Neural cell (in vitro differentiated cells): ENCODE measurements around the gene DPP3.

Experiments
- EP300 ChIP-seq: fragments of 450-650 bp; conservative IDR thresholded peaks from 2 replicates; pipeline ENCODE4 v1.6.1; 2014; ENCODE audit warnings: antibody characterized with exemption, mild to moderate bottlenecking, moderate library complexity; ENCODE audit not compliant: poor library complexity, severe bottlenecking
- EZH2 ChIP-seq: fragments of 200-600, 300-800 bp; shearing (Covaris generic), sonication (generic); IDR thresholded peaks from 2 replicates; pipeline ENCODE4 v1.6.1; 2014; ENCODE audit warnings: antibody characterized with exemption, low read length, borderline replicate concordance, mild to moderate bottlenecking; ENCODE audit not compliant: insufficient read depth, poor library complexity, severe bottlenecking
- MXI1 ChIP-seq: fragments of 450-650 bp; conservative IDR thresholded peaks from 2 replicates; pipeline ENCODE4 v1.6.1; 2014; ENCODE audit warnings: antibody characterized with exemption, mild to moderate bottlenecking; ENCODE audit not compliant: poor library complexity, severe bottlenecking
- POLR2AphosphoS5 ChIP-seq: IDR thresholded peaks from 2 replicates; pipeline ENCODE4 v1.6.1; 2012
- RAD21 ChIP-seq: fragments of 450-650 bp; conservative IDR thresholded peaks from 2 replicates; pipeline ENCODE4 v1.6.1; 2014; ENCODE audit warnings: antibody characterized with exemption, mild to moderate bottlenecking, moderate library complexity
- SMC3 ChIP-seq: fragments of 450-650 bp; conservative IDR thresholded peaks from 2 replicates; pipeline ENCODE4 v1.6.1; 2014; ENCODE audit warnings: antibody characterized with exemption, mild to moderate bottlenecking, moderate library complexity; ENCODE audit not compliant: poor library complexity
- TAF1 ChIP-seq: IDR thresholded peaks from 2 replicates; pipeline ENCODE4 v1.6.1; 2012; ENCODE audit warnings: low read depth
- TF ChIP-seq, protein P1 (sequence below): fragments of 450-650 bp; IDR thresholded peaks from 2 replicates; pipeline ENCODE4 v1.5.1; 2014; ENCODE audit warnings: antibody characterized with exemption, mild to moderate bottlenecking, moderate library complexity; ENCODE audit not compliant: poor library complexity, severe bottlenecking
- TF ChIP-seq, protein P2 (sequence below): IDR thresholded peaks from 2 replicates; pipeline ENCODE4 v1.6.1; 2012; ENCODE audit warnings: borderline replicate concordance

DNA sequence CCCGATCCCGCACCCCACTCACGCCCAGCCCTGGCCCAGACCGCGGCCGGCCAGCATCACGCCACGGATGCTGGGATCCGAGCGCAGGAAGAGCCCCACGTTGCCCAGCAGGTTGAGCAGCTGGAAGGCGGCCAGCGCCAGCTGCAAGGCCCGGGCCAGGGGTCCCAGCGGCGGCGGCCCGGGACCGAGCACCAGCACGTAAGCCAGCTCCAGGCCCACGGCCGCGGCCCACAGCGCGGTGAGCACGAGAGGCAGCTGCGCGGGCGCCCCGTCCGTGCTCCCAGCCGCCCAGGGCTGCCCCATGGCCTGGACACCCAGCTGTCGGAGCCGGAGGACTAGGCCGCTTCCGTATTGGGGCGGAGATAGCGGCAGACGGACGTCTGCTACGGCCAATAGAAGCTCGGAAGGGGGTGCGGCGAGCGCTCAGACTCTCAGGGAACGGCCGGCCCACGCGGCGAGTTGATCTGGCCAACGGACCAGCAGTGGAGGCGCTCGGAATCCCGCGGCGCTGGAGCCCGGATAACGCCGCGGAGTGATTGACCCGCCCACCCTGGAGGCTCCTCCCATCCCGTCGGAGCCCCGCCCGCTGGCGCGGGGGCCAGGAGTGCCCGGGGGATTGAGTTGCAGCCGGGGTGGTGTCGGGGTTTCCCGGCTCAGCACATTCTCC, 65.6 kb downstream of the DPP3 start, which contains the start of gene ZDHHC24:
- TF ChIP-seq POLR2AphosphoS5 (peak; percentile 56), SMC3 (peak; percentile 54), EZH2 (no peak), MXI1 (peak; percentile 75), TAF1 (peak; percentile 69), RAD21 (peak; percentile 47), EP300 (no peak)
- TF ChIP-seq, protein P1, sequence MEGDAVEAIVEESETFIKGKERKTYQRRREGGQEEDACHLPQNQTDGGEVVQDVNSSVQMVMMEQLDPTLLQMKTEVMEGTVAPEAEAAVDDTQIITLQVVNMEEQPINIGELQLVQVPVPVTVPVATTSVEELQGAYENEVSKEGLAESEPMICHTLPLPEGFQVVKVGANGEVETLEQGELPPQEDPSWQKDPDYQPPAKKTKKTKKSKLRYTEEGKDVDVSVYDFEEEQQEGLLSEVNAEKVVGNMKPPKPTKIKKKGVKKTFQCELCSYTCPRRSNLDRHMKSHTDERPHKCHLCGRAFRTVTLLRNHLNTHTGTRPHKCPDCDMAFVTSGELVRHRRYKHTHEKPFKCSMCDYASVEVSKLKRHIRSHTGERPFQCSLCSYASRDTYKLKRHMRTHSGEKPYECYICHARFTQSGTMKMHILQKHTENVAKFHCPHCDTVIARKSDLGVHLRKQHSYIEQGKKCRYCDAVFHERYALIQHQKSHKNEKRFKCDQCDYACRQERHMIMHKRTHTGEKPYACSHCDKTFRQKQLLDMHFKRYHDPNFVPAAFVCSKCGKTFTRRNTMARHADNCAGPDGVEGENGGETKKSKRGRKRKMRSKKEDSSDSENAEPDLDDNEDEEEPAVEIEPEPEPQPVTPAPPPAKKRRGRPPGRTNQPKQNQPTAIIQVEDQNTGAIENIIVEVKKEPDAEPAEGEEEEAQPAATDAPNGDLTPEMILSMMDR = no peak
- TF ChIP-seq, protein P2, sequence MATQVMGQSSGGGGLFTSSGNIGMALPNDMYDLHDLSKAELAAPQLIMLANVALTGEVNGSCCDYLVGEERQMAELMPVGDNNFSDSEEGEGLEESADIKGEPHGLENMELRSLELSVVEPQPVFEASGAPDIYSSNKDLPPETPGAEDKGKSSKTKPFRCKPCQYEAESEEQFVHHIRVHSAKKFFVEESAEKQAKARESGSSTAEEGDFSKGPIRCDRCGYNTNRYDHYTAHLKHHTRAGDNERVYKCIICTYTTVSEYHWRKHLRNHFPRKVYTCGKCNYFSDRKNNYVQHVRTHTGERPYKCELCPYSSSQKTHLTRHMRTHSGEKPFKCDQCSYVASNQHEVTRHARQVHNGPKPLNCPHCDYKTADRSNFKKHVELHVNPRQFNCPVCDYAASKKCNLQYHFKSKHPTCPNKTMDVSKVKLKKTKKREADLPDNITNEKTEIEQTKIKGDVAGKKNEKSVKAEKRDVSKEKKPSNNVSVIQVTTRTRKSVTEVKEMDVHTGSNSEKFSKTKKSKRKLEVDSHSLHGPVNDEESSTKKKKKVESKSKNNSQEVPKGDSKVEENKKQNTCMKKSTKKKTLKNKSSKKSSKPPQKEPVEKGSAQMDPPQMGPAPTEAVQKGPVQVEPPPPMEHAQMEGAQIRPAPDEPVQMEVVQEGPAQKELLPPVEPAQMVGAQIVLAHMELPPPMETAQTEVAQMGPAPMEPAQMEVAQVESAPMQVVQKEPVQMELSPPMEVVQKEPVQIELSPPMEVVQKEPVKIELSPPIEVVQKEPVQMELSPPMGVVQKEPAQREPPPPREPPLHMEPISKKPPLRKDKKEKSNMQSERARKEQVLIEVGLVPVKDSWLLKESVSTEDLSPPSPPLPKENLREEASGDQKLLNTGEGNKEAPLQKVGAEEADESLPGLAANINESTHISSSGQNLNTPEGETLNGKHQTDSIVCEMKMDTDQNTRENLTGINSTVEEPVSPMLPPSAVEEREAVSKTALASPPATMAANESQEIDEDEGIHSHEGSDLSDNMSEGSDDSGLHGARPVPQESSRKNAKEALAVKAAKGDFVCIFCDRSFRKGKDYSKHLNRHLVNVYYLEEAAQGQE = no peak
